Gastrocnemius medialis (tissue), 4 donors: ENCODE measurements around the gene ATP2B1. TPM values are rescaled to one million over a fixed set of nuclear protein-coding genes. Genes with fewer than 3 reads are reported as not detected.

Source experiments
- ATAC-seq, 2 donors: fragments of 150-250 bp; one replicate each; pipeline ENCODE4 v1.9.1; 2016
- DNase-seq, 2 donors: peaks; one replicate each; pipeline ENCODE4 v3.0.0-alpha.2; 2019
- H3K27ac ChIP-seq, 4 donors: fragments of 200-600 bp; sonication (generic); 1 replicate in 1 of 4; 2 replicates in 3 of 4; pipeline ENCODE4 v1.5.1; 2016 to 2018; ENCODE audit warnings: mild to moderate bottlenecking in 2 of 4, moderate library complexity in 1 of 4
- H3K27me3 ChIP-seq, 3 donors: fragments of 200-600 bp; sonication (generic) in 2 of 3; 1 replicate in 1 of 3; 2 replicates in 2 of 3; pipeline versions ENCODE4 v1.5.1 to v1.6.0; 2016 to 2019; ENCODE audit warnings: mild to moderate bottlenecking in 1 of 3, moderate library complexity in 1 of 3
- H3K36me3 ChIP-seq, 2 donors: fragments of 200-600 bp; sonication (generic) in 1 of 2; one replicate each; pipeline ENCODE4 v1.5.1; 2017 to 2018
- H3K4me1 ChIP-seq, 2 donors: fragments of 200-600 bp; sonication (generic) in 1 of 2; one replicate each; pipeline ENCODE4 v1.5.1; 2016 to 2017; ENCODE audit warnings: mild to moderate bottlenecking in 2 of 2
- H3K4me3 ChIP-seq, 4 donors: fragments of 200-600 bp; sonication (generic) in 3 of 4; 1 replicate in 1 of 4; 2 replicates in 3 of 4; pipeline ENCODE4 v1.5.1; 2016 to 2019; ENCODE audit warnings: mild to moderate bottlenecking in 2 of 4
- H3K9me3 ChIP-seq, 3 donors: fragments of 200-600 bp; sonication (generic) in 2 of 3; 1 replicate in 1 of 3; 2 replicates in 2 of 3; pipeline ENCODE4 v1.5.1; 2016 to 2019
- CTCF ChIP-seq, 5 experiments: fragments of 450-650 bp in 3 of 5; fragments of 200-600 bp in 2 of 5; sonication (generic) in 2 of 5; IDR thresholded peaks in 4 of 5; conservative IDR thresholded peaks in 1 of 5; 1 replicate in 4 of 5; 2 replicates in 1 of 5; pipeline ENCODE4 v1.5.1; 2016 to 2019; ENCODE audit warnings: antibody characterized with exemption in 5 of 5, mild to moderate bottlenecking in 3 of 5, moderate library complexity in 3 of 5
- POLR2A ChIP-seq, 2 donors: fragments of 450-650 bp; IDR thresholded peaks; one replicate each; pipeline ENCODE4 v1.6.1; 2017; ENCODE audit warnings: antibody characterized with exemption in 2 of 2, mild to moderate bottlenecking in 2 of 2, moderate library complexity in 2 of 2
- in situ Hi-C, 4 donors: fragments of 200-750 bp; cut with MboI; loops; one replicate each; pipeline versions ENCODE4 v1.15.0 to v1.8.0; 2017; ENCODE audit warnings: low sequenced_read_pairs in 4 of 4
- intact Hi-C: fragments of 100-400 bp; cut with DNase I; formaldehyde crosslinking; loops from one replicate; pipeline ENCODE4 v1.15.1; 2023; ENCODE audit warnings: low total_unique reads
- total RNA-seq, 4 donors: library from RNA; depleted of rRNA; stranded (reverse); fragments of >200 nt; gene quantifications; one replicate each; pipeline versions ENCODE4 v1.1.0 to v1.2.3, GENCODE V29; 2016

Gene ATP2B1
- total RNA-seq, 4 donors from 2014 or later, result 32.9 to 52.8 (median 47.1) TPM

DNA sequence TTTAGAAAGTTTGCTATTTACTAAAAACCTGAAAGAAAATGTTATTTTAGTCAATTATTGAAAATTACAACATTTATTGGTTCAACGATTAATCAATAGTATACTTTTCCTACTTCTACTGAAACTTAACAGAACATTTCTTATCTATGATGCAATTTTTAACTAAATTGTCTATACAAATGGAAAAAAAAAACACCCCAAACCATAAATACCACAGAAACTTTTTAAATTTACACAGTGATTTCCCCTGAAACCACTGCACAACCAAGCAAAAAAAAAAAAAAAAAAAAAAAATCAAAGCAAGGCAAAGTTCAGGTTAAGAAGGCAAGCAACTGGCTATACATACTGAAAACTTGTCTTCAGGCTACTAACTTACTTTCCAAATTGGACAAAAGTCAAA lies 110.9 kb downstream of the ATP2B1 start:
- no peak overlapping the region for H3K27ac ChIP-seq
- intact Hi-C loops (no loop called here), in situ Hi-C loops (no loop called here)
- no peak for TF ChIP-seq POLR2A (IDR thresholded peaks at IDR 0.05)
- no peak for TF ChIP-seq CTCF (IDR thresholded peaks at IDR 0.05 in 4 of 5, conservative IDR thresholded peaks at IDR 0.05 in 1 of 5)
- H3K9me3 ChIP-seq, result no peaks in the 10 kb centered on the region
- no peak for DNase-seq
- no peak overlapping the region for H3K4me3 ChIP-seq
- ATAC-seq, result no peak
- H3K36me3 ChIP-seq, result peaks cover 0 to 25% of the 10 kb centered on the region in 2 donors
- H3K27me3 ChIP-seq, result no peaks in the 10 kb centered on the region
- no peaks in the 10 kb centered on the region for H3K4me1 ChIP-seq

DNA sequence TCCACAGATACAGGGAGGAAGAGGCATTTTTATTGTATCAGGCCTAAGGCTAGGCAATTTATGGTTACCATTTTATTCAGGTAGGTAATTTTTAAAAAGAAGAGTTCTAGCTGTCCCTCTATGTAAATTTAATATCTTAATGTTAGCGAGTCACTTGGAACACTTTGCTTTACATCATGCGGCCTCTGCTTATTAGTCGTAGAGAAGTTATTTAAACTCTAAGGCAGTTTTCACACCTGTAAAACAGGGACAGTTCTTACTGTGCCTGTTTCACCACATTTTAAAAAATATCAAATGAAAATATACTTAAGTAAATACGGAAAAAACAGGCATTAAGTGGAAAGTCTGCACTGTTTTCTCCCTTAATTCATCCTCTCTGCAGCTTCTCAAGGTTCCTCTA lies 111.4 kb downstream of the ATP2B1 start:
- in situ Hi-C loops, result no loop called here
- Histone ChIP-seq H3K27ac (no peak overlapping the region), H3K4me3 (no peak overlapping the region), H3K36me3 (peaks cover 0 to 23% of the 10 kb centered on the region in 2 donors), H3K9me3 (no peaks in the 10 kb centered on the region), H3K27me3 (no peaks in the 10 kb centered on the region), H3K4me1 (no peaks in the 10 kb centered on the region)
- ATAC-seq (no peak), DNase-seq (no peak)
- TF ChIP-seq POLR2A (IDR thresholded peaks at IDR 0.05), result no peak
- TF ChIP-seq CTCF (IDR thresholded peaks at IDR 0.05 in 4 of 5, conservative IDR thresholded peaks at IDR 0.05 in 1 of 5), result no peak
- intact Hi-C loops, result no loop called here

GRCh38 chr12:89593873-89594272 lies 114.8 kb downstream of the ATP2B1 start:
- Histone ChIP-seq H3K27me3 (no peaks in the 10 kb centered on the region), H3K4me1 (no peaks in the 10 kb centered on the region), H3K4me3 (no peak overlapping the region), H3K9me3 (no peaks in the 10 kb centered on the region), H3K27ac (no peak overlapping the region), H3K36me3 (peaks cover 0 to 24% of the 10 kb centered on the region in 2 donors)
- in situ Hi-C loops, result no loop called here
- TF ChIP-seq CTCF (IDR thresholded peaks at IDR 0.05 in 4 of 5, conservative IDR thresholded peaks at IDR 0.05 in 1 of 5) (no peak), POLR2A (IDR thresholded peaks at IDR 0.05) (no peak)
- no peak for ATAC-seq
- intact Hi-C loops, result no loop called here
- DNase-seq, result no peak

GRCh38 chr12:89593233-89593632 lies 115.4 kb downstream of the ATP2B1 start:
- no peaks in the 10 kb centered on the region for H3K9me3 ChIP-seq
- no peak for TF ChIP-seq CTCF (IDR thresholded peaks at IDR 0.05 in 4 of 5, conservative IDR thresholded peaks at IDR 0.05 in 1 of 5)
- no peak for TF ChIP-seq POLR2A (IDR thresholded peaks at IDR 0.05)
- H3K27me3 ChIP-seq, result no peaks in the 10 kb centered on the region
- H3K36me3 ChIP-seq, result peaks cover 0 to 19% of the 10 kb centered on the region in 2 donors
- in situ Hi-C loops (no loop called here), intact Hi-C loops (no loop called here)
- no peak overlapping the region for H3K4me3 ChIP-seq
- no peak overlapping the region for H3K27ac ChIP-seq
- DNase-seq (no peak), ATAC-seq (no peak)
- no peaks in the 10 kb centered on the region for H3K4me1 ChIP-seq

- peaks cover 0 to 19% of the 10 kb centered on the region in 2 donors for H3K36me3 ChIP-seq
- no peaks in the 10 kb centered on the region for H3K27me3 ChIP-seq
- in situ Hi-C loops, result no loop called here
- H3K9me3 ChIP-seq, result no peaks in the 10 kb centered on the region
- ATAC-seq (no peak), DNase-seq (no peak)
- intact Hi-C loops, result no loop called here
- no peak overlapping the region for H3K27ac ChIP-seq
- no peak overlapping the region for H3K4me3 ChIP-seq
- no peak for TF ChIP-seq POLR2A (IDR thresholded peaks at IDR 0.05)
- no peak for TF ChIP-seq CTCF (IDR thresholded peaks at IDR 0.05 in 4 of 5, conservative IDR thresholded peaks at IDR 0.05 in 1 of 5)
- no peaks in the 10 kb centered on the region for H3K4me1 ChIP-seq
Observed at GRCh38 chr12:89589753-89590152, 118.9 kb downstream of the ATP2B1 start.
